H9 (cell line): ENCODE results near the gene ZBTB49. TPM values are rescaled to one million over a fixed set of nuclear protein-coding genes. Genes with fewer than 3 reads are reported as not detected.
A peak's percentile ranks its signal among the peaks of the same experiment; 100 is the strongest.

ENCODE experiments used
- DNase-seq: peaks from one replicate; pipeline ENCODE4 v3.0.0-alpha.2; 2017
- H2AFZ ChIP-seq: one replicate; pipeline ENCODE4 v1.6.1; 2013; ENCODE audit warnings: mild to moderate bottlenecking, low read length, control low read depth, moderate library complexity
- H2AK5ac ChIP-seq: 2 replicates; pipeline ENCODE4 v1.6.1; 2013; ENCODE audit warnings: low read length, control low read depth, mixed read lengths; ENCODE audit not compliant: insufficient read length
- H2BK120ac ChIP-seq: one replicate; pipeline ENCODE4 v1.6.1; 2013; ENCODE audit warnings: low read depth, mild to moderate bottlenecking, low read length, control low read depth, inconsistent platforms; ENCODE audit not compliant: poor library complexity, severe bottlenecking
- H2BK12ac ChIP-seq: 2 replicates; pipeline ENCODE4 v1.6.1; 2013; ENCODE audit warnings: low read length, control low read depth, mixed read lengths, low read depth; ENCODE audit not compliant: insufficient read length
- H2BK15ac ChIP-seq: 2 replicates; pipeline ENCODE4 v1.6.1; 2013; ENCODE audit warnings: low read depth, low read length, control low read depth
- H2BK20ac ChIP-seq: one replicate; pipeline ENCODE4 v1.6.1; 2013; ENCODE audit warnings: low read depth, mild to moderate bottlenecking, low read length, control low read depth, inconsistent platforms; ENCODE audit not compliant: poor library complexity, severe bottlenecking
- H2BK5ac ChIP-seq: 2 replicates; pipeline ENCODE4 v1.6.1; 2013; ENCODE audit warnings: low read length, control low read depth, mixed read lengths; ENCODE audit not compliant: insufficient read length
- H3K14ac ChIP-seq: 2 replicates; pipeline ENCODE4 v1.6.1; 2013; ENCODE audit warnings: low read length, control low read depth; ENCODE audit not compliant: insufficient read depth
- H3K18ac ChIP-seq: 2 replicates; pipeline ENCODE4 v1.6.1; 2013; ENCODE audit warnings: low read depth, mild to moderate bottlenecking, mixed read lengths, low read length, control low read depth; ENCODE audit not compliant: insufficient read length
- H3K23ac ChIP-seq: 2 replicates; pipeline ENCODE4 v1.6.1; 2013; ENCODE audit warnings: low read length, control low read depth, mixed read lengths, low read depth; ENCODE audit not compliant: insufficient read length
- H3K23me2 ChIP-seq: 2 replicates; pipeline ENCODE4 v1.6.1; 2013; ENCODE audit warnings: low read depth, mild to moderate bottlenecking, mixed read lengths, low read length, control low read depth; ENCODE audit not compliant: insufficient read length, poor library complexity, severe bottlenecking
- H3K27ac ChIP-seq: 2 replicates; pipeline ENCODE4 v1.5.1; 2013; ENCODE audit warnings: low read length, control low read depth, mixed read lengths, low read depth; ENCODE audit not compliant: insufficient read length
- H3K27me3 ChIP-seq: 2 replicates; pipeline ENCODE4 v1.6.1; 2013; ENCODE audit warnings: low read length, control low read depth, inconsistent platforms; ENCODE audit not compliant: insufficient read depth
- H3K4ac ChIP-seq: 2 replicates; pipeline ENCODE4 v1.6.1; 2013; ENCODE audit warnings: low read depth, mild to moderate bottlenecking, control low read depth, inconsistent platforms, low read length, moderate library complexity
- H3K4me1 ChIP-seq: 2 replicates; pipeline ENCODE4 v1.6.1; 2013; ENCODE audit warnings: low read length, control low read depth, inconsistent platforms; ENCODE audit not compliant: insufficient read depth
- H3K4me2 ChIP-seq: 2 replicates; pipeline ENCODE4 v1.6.1; 2013; ENCODE audit warnings: low read length, control low read depth, mixed read lengths; ENCODE audit not compliant: insufficient read length, insufficient read depth
- H3K56ac ChIP-seq: 2 replicates; pipeline ENCODE4 v1.6.1; 2013; ENCODE audit warnings: low read depth, mild to moderate bottlenecking, mixed read lengths, low read length, control low read depth; ENCODE audit not compliant: insufficient read length
- H3K79me1 ChIP-seq: 2 replicates; pipeline ENCODE4 v1.6.1; 2013; ENCODE audit warnings: low read depth, mild to moderate bottlenecking, moderate library complexity, low read length, control low read depth, inconsistent platforms; ENCODE audit not compliant: insufficient read depth, poor library complexity, severe bottlenecking
- H3K79me2 ChIP-seq: 2 replicates; pipeline ENCODE4 v1.6.1; 2013; ENCODE audit warnings: low read length, control low read depth, inconsistent platforms; ENCODE audit not compliant: insufficient read depth
- H3K9ac ChIP-seq: 2 replicates; pipeline ENCODE4 v1.6.1; 2013; ENCODE audit warnings: low read length, control low read depth, mixed read lengths; ENCODE audit not compliant: insufficient read length; ENCODE audit errors: extremely low read depth
- H3K9me3 ChIP-seq: one replicate; pipeline ENCODE4 v1.6.1; 2013; ENCODE audit warnings: low read depth, low read length, inconsistent platforms; ENCODE audit not compliant: control insufficient read depth
- H3T11ph ChIP-seq: one replicate; pipeline ENCODE4 v1.6.1; 2013; ENCODE audit warnings: mild to moderate bottlenecking, low read length, control low read depth, inconsistent platforms
- H4K20me1 ChIP-seq: one replicate; pipeline ENCODE4 v1.6.1; 2013; ENCODE audit not compliant: control insufficient read depth, insufficient read length, insufficient read depth
- H4K5ac ChIP-seq: 2 replicates; pipeline ENCODE4 v1.6.1; 2013; ENCODE audit warnings: low read depth, mild to moderate bottlenecking, mixed read lengths, low read length, control low read depth; ENCODE audit not compliant: insufficient read length
- H4K8ac ChIP-seq: replicated peaks from 2 replicates; pipeline ENCODE4 v1.6.1; 2013; ENCODE audit warnings: low read length, control low read depth, mixed read lengths, low read depth; ENCODE audit not compliant: insufficient read length
- H4K91ac ChIP-seq: 2 replicates; pipeline ENCODE4 v1.6.1; 2013; ENCODE audit warnings: low read depth, mild to moderate bottlenecking, moderate library complexity, mixed read lengths, low read length, control low read depth; ENCODE audit not compliant: insufficient read length
- H3K27ac Mint-ChIP-seq, 3 experiments: 2 replicates in 2 of 3; 3 replicates in 1 of 3; pipeline ENCODE4 v1.8.0; 2020 to 2021; ENCODE audit warnings: mixed read lengths in 3 of 3, mild to moderate bottlenecking in 1 of 3, moderate library complexity in 1 of 3
- H3K27me3 Mint-ChIP-seq: 2 replicates; pipeline ENCODE4 v1.8.0; 2021; ENCODE audit warnings: low read depth, mild to moderate bottlenecking, moderate library complexity, mixed read lengths
- H3K36me3 Mint-ChIP-seq, 3 experiments: 2 replicates in 2 of 3; 3 replicates in 1 of 3; pipeline ENCODE4 v1.8.0; 2020 to 2021; ENCODE audit warnings: low read depth in 3 of 3, mixed read lengths in 3 of 3; ENCODE audit not compliant: insufficient read depth in 1 of 3
- H3K4me1 Mint-ChIP-seq, 2 experiments: 2 replicates each; pipeline ENCODE4 v1.8.0; 2020; ENCODE audit warnings: mixed read lengths in 2 of 2
- H3K4me3 Mint-ChIP-seq, 2 experiments: 2 replicates in 1 of 2; 3 replicates in 1 of 2; pipeline ENCODE4 v1.8.0; 2020 to 2021; ENCODE audit warnings: mild to moderate bottlenecking in 2 of 2, mixed read lengths in 2 of 2, moderate library complexity in 1 of 2
- H3K9me3 Mint-ChIP-seq, 2 experiments: 2 replicates in 1 of 2; 3 replicates in 1 of 2; pipeline ENCODE4 v1.8.0; 2020; ENCODE audit warnings: mild to moderate bottlenecking in 2 of 2, mixed read lengths in 2 of 2, moderate library complexity in 1 of 2
- WGBS: extraction: QIAGEN DNeasy Blood & Tissue Kit; methylation state at CpG from one replicate; pipeline ENCODE4 v1.1.7; 2013; ENCODE audit warnings: missing lambda C conversion rate, low lambda C conversion rate, mixed read lengths; ENCODE audit not compliant: insufficient read length; ENCODE audit errors: extremely low coverage; 5-methylcytosine and 5-hydroxymethylcytosine counted together
- total RNA-seq: library from RNA; stranded (reverse); gene quantifications from 2 replicates; pipeline ENCODE4 v1.2.1, GENCODE V29; 2021
- TF ChIP-seq, protein P1 (sequence below): fragments of 200-600 bp; sonication (generic); conservative IDR thresholded peaks from 3 replicates; pipeline ENCODE4 v1.8.0; 2021; ENCODE audit warnings: antibody characterized with exemption, mild to moderate bottlenecking

The ZBTB49 gene
- total RNA-seq, 1 experiment from 2014 or later: 8.7 TPM

DNA sequence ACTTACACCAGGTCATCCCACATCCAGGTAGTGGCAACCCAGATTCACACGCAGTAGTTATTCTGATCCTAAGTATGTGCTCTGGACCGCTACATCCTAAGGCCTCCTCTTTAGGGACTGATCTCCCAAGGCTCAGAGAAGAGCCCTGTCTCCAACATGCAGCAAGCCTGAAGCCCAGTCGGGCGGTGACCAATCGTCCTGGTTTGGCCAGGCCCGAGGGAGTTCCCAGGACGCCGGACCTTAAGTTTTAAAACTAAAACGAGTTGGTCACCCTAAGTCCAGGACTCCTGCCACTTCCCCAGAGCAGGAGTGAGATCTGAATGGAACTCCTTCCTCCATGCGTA lies 482 bp upstream of the ZBTB49 start:
- no peaks in the 10 kb centered on the region for H4K20me1 ChIP-seq
- Mint-ChIP-seq H3K9me3 (peaks cover 0 to under 1% of the 10 kb centered on the region in 2 experiments; a peak in 1 of 5 replicates), H3K36me3 (peaks cover 5 to 26% (median 22%) of the 10 kb centered on the region in 3 experiments; a peak in 5 of 7 replicates), H3K27me3 (no peaks in the 10 kb centered on the region), H3K4me3 (peak overlapping the region; percentile 97 to 98), H3K4me1 (peaks cover 24 to 31% of the 10 kb centered on the region in 2 experiments), H3K27ac (peak overlapping the region; percentile 47 to 95 (median 92); a peak in 4 of 7 replicates)
- H2BK5ac ChIP-seq: no peak overlapping the region
- no CpG with 5 or more reads among the region's 10 CpGs for WGBS
- no peak overlapping the region for H3K4ac ChIP-seq
- no peak overlapping the region for H3K56ac ChIP-seq
- peaks cover 7% of the 10 kb centered on the region for H3K79me1 ChIP-seq
- H2BK12ac ChIP-seq: no peak overlapping the region
- peaks cover 18% of the 10 kb centered on the region; the same call in 1 of the 2 replicates for H3K79me2 ChIP-seq
- H3K9me3 ChIP-seq: no peaks in the 10 kb centered on the region
- no peak overlapping the region for H4K5ac ChIP-seq
- no peak overlapping the region for H2BK20ac ChIP-seq
- no peak overlapping the region for H3K27ac ChIP-seq
- H3K23me2 ChIP-seq: peaks cover 8% of the 10 kb centered on the region
- no peak for DNase-seq
- H3K23ac ChIP-seq: no peak overlapping the region
- H2BK120ac ChIP-seq: no peak overlapping the region
- no peak overlapping the region for H2AK5ac ChIP-seq
- H3K9ac ChIP-seq: peak overlapping the region; percentile 77
- H4K91ac ChIP-seq: no peak overlapping the region
- no peaks in the 10 kb centered on the region for H3K4me1 ChIP-seq
- peak overlapping the region; percentile 32; the same call in 1 of the 2 replicates for H3K14ac ChIP-seq
- H2AFZ ChIP-seq: no peak overlapping the region
- no peak overlapping the region for H3T11ph ChIP-seq
- no peak overlapping the region for H4K8ac ChIP-seq
- TF ChIP-seq, protein P1, sequence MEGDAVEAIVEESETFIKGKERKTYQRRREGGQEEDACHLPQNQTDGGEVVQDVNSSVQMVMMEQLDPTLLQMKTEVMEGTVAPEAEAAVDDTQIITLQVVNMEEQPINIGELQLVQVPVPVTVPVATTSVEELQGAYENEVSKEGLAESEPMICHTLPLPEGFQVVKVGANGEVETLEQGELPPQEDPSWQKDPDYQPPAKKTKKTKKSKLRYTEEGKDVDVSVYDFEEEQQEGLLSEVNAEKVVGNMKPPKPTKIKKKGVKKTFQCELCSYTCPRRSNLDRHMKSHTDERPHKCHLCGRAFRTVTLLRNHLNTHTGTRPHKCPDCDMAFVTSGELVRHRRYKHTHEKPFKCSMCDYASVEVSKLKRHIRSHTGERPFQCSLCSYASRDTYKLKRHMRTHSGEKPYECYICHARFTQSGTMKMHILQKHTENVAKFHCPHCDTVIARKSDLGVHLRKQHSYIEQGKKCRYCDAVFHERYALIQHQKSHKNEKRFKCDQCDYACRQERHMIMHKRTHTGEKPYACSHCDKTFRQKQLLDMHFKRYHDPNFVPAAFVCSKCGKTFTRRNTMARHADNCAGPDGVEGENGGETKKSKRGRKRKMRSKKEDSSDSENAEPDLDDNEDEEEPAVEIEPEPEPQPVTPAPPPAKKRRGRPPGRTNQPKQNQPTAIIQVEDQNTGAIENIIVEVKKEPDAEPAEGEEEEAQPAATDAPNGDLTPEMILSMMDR: no peak
- H2BK15ac ChIP-seq: no peak overlapping the region
- H3K4me2 ChIP-seq: peak overlapping the region; percentile 89
- H3K18ac ChIP-seq: no peak overlapping the region
- no peaks in the 10 kb centered on the region for H3K27me3 ChIP-seq
